GM12878 (cell line): ENCODE data around the gene DHRS9. TPM values are rescaled to one million over a fixed set of nuclear protein-coding genes. Genes with fewer than 3 reads are reported as not detected.

Source experiments
- ATAC-seq: fragments of 200-7000 bp; cut with Tn5 transposase; 3 replicates; pipeline ENCODE4 v1.9.1; 2020; ENCODE audit warnings: mild to moderate bottlenecking, moderate library complexity
- BruUV-seq: library from RNA; stranded (reverse); fragments of 400-500 nt; replicated peaks from 2 replicates; lab custom pipeline; 2021; lab: Mats Ljungman, UMichigan
- CTCF ChIA-PET: fragments of 300-600 bp; sonication (Branson Sonifier 250); formaldehyde crosslinking; extraction: SDS; loops from one replicate; lab custom pipeline; 2021; ENCODE audit warnings: inconsistent platforms; lab: Yijun Ruan, JAX
- POLR2A ChIA-PET: fragments of 350-600 bp; formaldehyde crosslinking; extraction: SDS; loops from one replicate; lab custom pipeline; 2021; ENCODE audit warnings: inconsistent platforms; lab: Charles Lee
- RAD21 ChIA-PET: fragments of 300-600 bp; sonication (Branson Sonifier 250); formaldehyde crosslinking; loops from one replicate; lab custom pipeline; 2023; ENCODE audit warnings: antibody characterized with exemption; ENCODE audit not compliant: unreplicated experiment; lab: Charles Lee
- SMC1A ChIA-PET: fragments of 300-600 bp; sonication (Branson Sonifier 250); formaldehyde crosslinking; loops from one replicate; lab custom pipeline; 2023; ENCODE audit not compliant: unreplicated experiment, uncharacterized antibody; lab: Charles Lee
- DNase-seq: peaks from one replicate; pipeline ENCODE4 v3.0.0-alpha.2; 2011; ENCODE audit warnings: low read depth, low spot score
- FAIRE-seq: peaks from 3 replicates; lab custom pipeline; 2011; peaks lifted over from hg19 to GRCh38; lab: Jason Lieb, UNC
- H2AFZ ChIP-seq: 2 replicates; pipeline ENCODE4 v1.6.0; 2011; ENCODE audit warnings: low read depth, low read length, control low read depth; ENCODE audit not compliant: control insufficient read depth
- H3K27ac ChIP-seq: 2 replicates; pipeline ENCODE4 v1.5.1; 2011; ENCODE audit warnings: control low read depth; ENCODE audit not compliant: control insufficient read depth, insufficient read depth
- H3K27me3 ChIP-seq, 2 experiments: replicated peaks in 1 of 2; 2 replicates each; pipeline versions ENCODE4 v1.6.0 to v1.6.1; 2011; ENCODE audit warnings: low read length in 1 of 2; ENCODE audit not compliant: control insufficient read depth in 2 of 2, insufficient read depth in 2 of 2
- H3K36me3 ChIP-seq, 2 experiments: 2 replicates each; pipeline ENCODE4 v1.5.1; 2011; ENCODE audit warnings: low read length in 1 of 2; ENCODE audit not compliant: control insufficient read depth in 2 of 2, insufficient read depth in 2 of 2
- H3K4me1 ChIP-seq: 2 replicates; pipeline ENCODE4 v1.6.1; 2011; ENCODE audit warnings: mild to moderate bottlenecking, low read length, moderate library complexity, mixed read lengths; ENCODE audit not compliant: control insufficient read depth, insufficient read depth
- H3K4me2 ChIP-seq: 2 replicates; pipeline ENCODE4 v1.6.0; 2011; ENCODE audit warnings: control low read depth; ENCODE audit not compliant: control insufficient read depth, insufficient read depth
- H3K4me3 ChIP-seq: fragments of 200-600 bp; sonication (generic); 2 replicates; pipeline ENCODE4 v1.5.1; 2016
- H3K79me2 ChIP-seq: 2 replicates; pipeline ENCODE4 v1.6.0; 2011; ENCODE audit warnings: low read length; ENCODE audit not compliant: control insufficient read depth, insufficient read depth
- H3K9ac ChIP-seq: 2 replicates; pipeline ENCODE4 v1.8.0; 2011; ENCODE audit warnings: low read length, control low read depth, mixed read lengths; ENCODE audit not compliant: control insufficient read depth, insufficient read depth
- H3K9me3 ChIP-seq: replicated peaks from 3 replicates; pipeline ENCODE4 v1.5.1; 2011; ENCODE audit warnings: mild to moderate bottlenecking, low read length; ENCODE audit not compliant: control insufficient read depth, insufficient read depth
- H4K20me1 ChIP-seq: 2 replicates; pipeline ENCODE4 v1.6.0; 2011; ENCODE audit not compliant: control insufficient read depth, insufficient read depth
- BCLAF1 ChIP-seq: fragments of 450-650 bp; IDR thresholded peaks from 2 replicates; pipeline ENCODE4 v1.6.1; 2017; ENCODE audit warnings: antibody characterized with exemption, mild to moderate bottlenecking, moderate library complexity
- CBX3 ChIP-seq: fragments of 200-600 bp; sonication (generic); IDR thresholded peaks from 2 replicates; pipeline ENCODE4 v1.6.1; 2016; ENCODE audit warnings: low read depth, borderline replicate concordance
- CREB1 ChIP-seq: IDR thresholded peaks from 2 replicates; pipeline ENCODE4 v1.6.1; 2012; ENCODE audit warnings: low read depth, mild to moderate bottlenecking, inconsistent platforms
- POU2F2 ChIP-seq: IDR thresholded peaks from 3 replicates; pipeline ENCODE4 v1.6.1; 2011; ENCODE audit warnings: low read depth, mild to moderate bottlenecking, low read length, borderline replicate concordance
- SRF ChIP-seq, 2 experiments: IDR thresholded peaks; 2 replicates each; pipeline ENCODE4 v1.6.1; 2011; ENCODE audit warnings: low read depth in 2 of 2, low read length in 2 of 2, mild to moderate bottlenecking in 1 of 2, moderate library complexity in 1 of 2
- TBL1XR1 ChIP-seq: IDR thresholded peaks from 2 replicates; pipeline ENCODE4 v1.6.1; 2012; ENCODE audit warnings: low read depth, low read length, improper control_type of control experiment
- ZNF207 ChIP-seq: fragments of 450-650 bp; IDR thresholded peaks from 2 replicates; pipeline ENCODE4 v1.6.1; 2014; ENCODE audit warnings: antibody characterized with exemption, mild to moderate bottlenecking, borderline replicate concordance
- ZZZ3 ChIP-seq: IDR thresholded peaks from 2 replicates; pipeline ENCODE4 v1.6.1; 2011; ENCODE audit warnings: low read depth; ENCODE audit not compliant: control insufficient read depth, insufficient read length
- WGBS: methylation state at CpG from one replicate; pipeline ENCODE4 v1.1.6; 2016; ENCODE audit warnings: low lambda C conversion rate; ENCODE audit not compliant: insufficient replicate concordance, insufficient coverage; ENCODE audit errors: missing lambda C conversion rate; 5-methylcytosine and 5-hydroxymethylcytosine counted together
- in situ Hi-C: fragments of 300-500 bp; cut with MboI; formaldehyde crosslinking; loops from 9 replicates; pipeline ENCODE4 v1.14.3; 2018; ENCODE audit warnings: mixed read lengths
- intact Hi-C: fragments of 100-400 bp; cut with micrococcal nuclease; formaldehyde crosslinking; loops from one replicate; pipeline ENCODE4 v1.14.2; 2022; ENCODE audit not compliant: unreplicated experiment
- polyA plus RNA-seq, 11 experiments: library from polyadenylated mRNA; depleted of rRNA in 4 of 11; unstranded in 6 of 11; stranded (reverse) in 5 of 11; fragments of >200 nt; fragmentation: Nextera tagmentation in 4 of 11; fragmentation: Illumina TruSeq in 1 of 11; extraction: Ambion mirVana in 4 of 11; extraction: Trizol in 1 of 11; gene quantifications; 1 replicate in 1 of 11; 2 replicates in 10 of 11; pipeline versions ENCODE4 v1.2.1 to v1.2.3, GENCODE V29; 2011 to 2016; ENCODE audit warnings: inconsistent platforms in 2 of 11, missing spikeins in 2 of 11, low read depth in 1 of 11
- total RNA-seq, 4 experiments: library from RNA; depleted of rRNA in 3 of 4; stranded (reverse); fragments of >200 nt in 3 of 4; fragmentation: Illumina TruSeq in 1 of 4; extraction: Trizol in 1 of 4; gene quantifications; 2 replicates each; pipeline versions ENCODE4 v1.2.1 to v1.2.3, GENCODE V29; 2013 to 2021

DHRS9 gene
- total and polyA plus RNA-seq, 10 of the 15 experiments (the other 5 are each of a cell fraction or from before 2014, with no cell fraction given): 0.09 to 0.34 (median 0.13) TPM; not detected in 5

GRCh38 chr2:169110916-169111315, 41.6 kb downstream of the DHRS9 start:
- H3K4me3 ChIP-seq: no peak overlapping the region
- ATAC-seq: no peak
- FAIRE-seq: no peak
- no peaks in the 10 kb centered on the region for H4K20me1 ChIP-seq
- in situ Hi-C loops: loop anchor here (25.0 kb wide), 1 partner anchor 801 kb away; no protein-coding TSS in a partner anchor
- TF ChIP-seq CBX3 (no peak), SRF (IDR thresholded peaks at IDR 0.05; ENCODE audit: low read depth in 2 of 2, low read length in 2 of 2) (no peak), POU2F2 (no peak), TBL1XR1 (no peak), CREB1 (no peak), ZZZ3 (no peak), ZNF207 (no peak), BCLAF1 (no peak)
- no peak overlapping the region for H3K9ac ChIP-seq
- H3K4me1 ChIP-seq: 0 out of 2 replicates have a peak, but pooled peaks cover 4% of the 10 kb centered on the region
- ChIA-PET CTCF (interaction anchor here (1.0 to 6.4 kb wide), 9 partner anchors 14 to 286 kb away, joined by 3 to 105 read pairs (median 5); no protein-coding TSS in a partner anchor), SMC1A (interaction anchor here (0.5 to 3.1 kb wide), 5 partner anchors 20 to 1704 kb away, joined by 3 to 25 read pairs (median 3); no protein-coding TSS in a partner anchor), POLR2A (no interaction called here), RAD21 (interaction anchor here (0.7 to 2.1 kb wide), 4 partner anchors 15 to 31 kb away, joined by 3 to 18 read pairs (median 8); no protein-coding TSS in a partner anchor)
- no TSS peak for BruUV-seq
- intact Hi-C loops: loop anchor here (2.0 kb wide), 1 partner anchor 286 kb away; no protein-coding TSS in a partner anchor
- no peak overlapping the region for H3K4me2 ChIP-seq
- H2AFZ ChIP-seq: no peak overlapping the region
- H3K27ac ChIP-seq: no peak overlapping the region
- WGBS: 43% methylated on average over 18 of the region's 18 CpGs
- no peaks in the 10 kb centered on the region for H3K9me3 ChIP-seq
- H3K36me3 ChIP-seq: no peaks in the 10 kb centered on the region
- DNase-seq: no peak
- no peaks in the 10 kb centered on the region; a peak in 1 of 4 replicates for H3K27me3 ChIP-seq
- H3K79me2 ChIP-seq: no peaks in the 10 kb centered on the region
